Measurements from ENCODE around the gene ZNF3. TPM values are rescaled to one million over a fixed set of nuclear protein-coding genes. Genes with fewer than 3 reads are reported as not detected.

The ZNF3 gene
- total and polyA plus RNA-seq, 9 of the 15 experiments (the other 6 are each of a cell fraction or from before 2014, with no cell fraction given): 30.0 to 64.9 (median 51.5) TPM

DNA sequence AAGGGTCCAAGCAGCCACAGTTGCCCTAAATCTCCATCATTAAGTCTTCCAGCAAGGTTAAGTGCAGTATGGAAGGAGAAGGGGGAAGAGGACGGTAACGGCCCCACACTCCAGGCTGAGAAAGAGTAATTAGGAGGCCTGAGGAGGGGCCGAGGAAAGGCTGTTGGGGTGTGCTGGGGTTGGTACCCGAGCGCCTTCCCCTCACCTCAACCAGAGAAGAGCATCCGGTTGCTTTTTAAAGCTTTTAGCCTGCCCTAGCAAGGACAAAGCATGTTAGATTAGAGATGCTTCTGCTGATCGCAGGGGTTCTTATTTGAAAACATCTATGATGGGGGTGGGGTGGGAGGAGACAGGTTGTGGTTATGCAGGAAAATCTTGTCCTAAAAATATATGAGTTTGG is 40.9 kb downstream of the ZNF3 start (continued):
- TF ChIP-seq, protein P1, sequence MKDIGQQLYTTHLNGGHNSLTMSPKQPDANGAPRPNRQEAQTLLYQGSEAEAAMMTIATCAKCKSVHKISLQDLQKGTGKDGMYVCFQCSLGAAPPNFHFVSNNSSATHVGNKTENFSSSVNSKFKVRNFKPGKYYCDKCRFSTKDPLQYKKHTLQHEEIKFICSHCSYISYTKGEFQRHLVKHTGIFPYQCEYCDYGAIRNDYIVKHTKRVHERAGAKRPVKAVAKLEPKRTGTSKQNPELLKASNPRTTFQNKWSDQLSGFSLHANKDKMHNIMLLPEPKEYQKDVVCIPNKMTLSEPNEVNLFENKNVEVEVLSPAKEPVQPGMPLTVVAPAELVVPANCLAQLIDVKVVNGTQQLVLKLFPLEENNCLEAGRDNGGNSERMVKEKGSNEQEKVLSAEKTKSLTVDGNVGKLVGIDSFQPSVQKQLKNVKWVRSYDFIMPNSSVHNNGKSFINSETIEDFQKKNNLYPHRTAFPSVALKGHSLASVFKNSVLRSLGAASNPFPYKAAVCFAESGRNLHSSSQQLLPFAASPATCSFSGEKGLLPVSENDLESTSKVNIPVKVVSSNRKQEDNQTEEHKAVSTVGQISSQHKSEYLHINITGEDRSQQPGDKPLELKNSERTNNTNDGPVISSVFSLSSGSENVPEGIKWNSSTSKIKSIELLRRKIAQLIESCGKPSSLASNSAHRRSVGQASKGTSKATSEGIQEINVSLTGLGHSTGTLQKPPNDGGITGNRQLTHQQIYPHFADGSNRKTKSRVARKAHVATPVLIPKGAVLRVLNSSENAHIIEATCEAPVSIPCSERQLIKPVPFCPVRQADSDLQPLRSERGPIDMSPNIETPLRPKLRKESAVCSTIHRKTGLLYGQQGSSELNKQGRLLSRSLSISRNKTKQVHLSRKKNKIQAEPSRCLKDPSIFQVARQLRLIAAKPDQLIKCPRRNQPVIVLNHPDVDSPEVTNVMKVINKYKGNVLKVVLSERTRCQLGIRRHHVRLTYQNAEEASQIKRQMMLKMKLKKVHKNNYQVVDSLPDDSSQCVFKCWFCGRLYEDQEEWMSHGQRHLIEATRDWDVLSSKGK (CRISPR knock-in tag; IDR thresholded peaks at IDR 0.05): no peak

DNA sequence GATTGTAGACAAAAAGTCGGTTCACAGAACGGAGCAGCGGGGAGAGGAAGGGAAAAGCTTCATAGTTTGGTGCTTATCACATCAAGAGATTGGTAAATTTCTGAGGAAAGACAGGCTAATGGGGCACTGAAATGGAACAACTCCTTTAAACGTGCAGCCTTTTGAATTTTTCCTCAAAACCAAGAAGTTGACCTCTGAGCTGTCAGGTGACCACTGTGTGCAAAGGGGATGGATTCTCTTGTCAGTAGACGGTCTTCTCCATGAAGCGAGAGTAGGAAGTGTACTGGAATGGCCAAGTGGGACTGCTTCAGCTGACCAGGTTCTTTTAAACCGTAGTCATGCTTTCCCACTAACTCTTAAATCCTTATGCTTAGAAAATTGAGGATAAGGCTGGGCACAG is 43.2 kb downstream of the ZNF3 start:
- DNase-seq (ENCODE audit: extremely low read depth in 1 of 4, low spot score in 3 of 4) (no peak), FAIRE-seq (no peak), ATAC-seq (no peak)
- Histone ChIP-seq H3K9me3 (replicated peaks; ENCODE audit: control insufficient read depth, insufficient read depth, low read depth, low read length) (no peaks in the 10 kb centered on the region; the same call in 1 of the 2 replicates), H3K4me2 (ENCODE audit: insufficient read depth, low read length) (no peak overlapping the region), H4K20me1 (replicated peaks; ENCODE audit: control insufficient read depth, insufficient read depth, low read length) (no peaks in the 10 kb centered on the region), H3K79me2 (ENCODE audit: control insufficient read depth, insufficient read depth, low read length) (no peaks in the 10 kb centered on the region), H3K4me3 (no peak overlapping the region), H2AFZ (ENCODE audit: low read depth, low read length) (no peak overlapping the region), H3K27ac (ENCODE audit: extremely low read depth, low read depth, low read length) (no peak overlapping the region), H3K36me3 (ENCODE audit: control insufficient read depth, insufficient read depth, low read length) (peaks cover 33% of the 10 kb centered on the region), H3K9ac (ENCODE audit: insufficient read depth in 1 of 2, low read depth in 2 of 2, low read length in 2 of 2) (no peak overlapping the region), H3K9me1 (ENCODE audit: control insufficient read depth, insufficient read depth, low read length) (no peaks in the 10 kb centered on the region), H3K27me3 (ENCODE audit: control insufficient read depth in 2 of 2, insufficient read depth in 2 of 2, low read length in 2 of 2) (no peaks in the 10 kb centered on the region), H3K4me1 (replicated peaks in 1 of 2; ENCODE audit: control insufficient read depth in 2 of 2, insufficient read depth in 2 of 2, low read length in 2 of 2) (no peaks in the 10 kb centered on the region; a peak in 1 of 5 replicates)
- POLR2A ChIA-PET: interaction anchor here (1.0 to 1.6 kb wide), 2 partner anchors 9 to 119 kb away, joined by 3 read pairs; partner anchors contain the start of gene TRIM4
- CTCF ChIA-PET (ENCODE audit: low intra/inter-chr PET ratio): no interaction called here
- in situ Hi-C loops (cut with MboI): no loop called here
- 85% methylated on average over 7 of the region's 7 CpGs for WGBS (ENCODE audit: insufficient coverage, low coverage, missing lambda C conversion rate)
- intact Hi-C loops (cut with micrococcal nuclease): no loop called here
- TSS peak; percentile 14 for BruUV-seq (replicated peaks)
- TF ChIP-seq ZKSCAN8 (CRISPR knock-in tag; IDR thresholded peaks at IDR 0.05) (no peak), ZNF140 (CRISPR knock-in tag; IDR thresholded peaks at IDR 0.05) (no peak), NR2F6 (CRISPR knock-in tag; IDR thresholded peaks at IDR 0.05) (no peak), CBFB (CRISPR knock-in tag; IDR thresholded peaks at IDR 0.05) (no peak), CREM (IDR thresholded peaks at IDR 0.05; ENCODE audit: low read depth) (no peak), RNF2 (IDR thresholded peaks at IDR 0.05) (no peak), ZNF436 (CRISPR knock-in tag; IDR thresholded peaks at IDR 0.05) (no peak), YBX1 (IDR thresholded peaks at IDR 0.05) (no peak), RCOR1 (IDR thresholded peaks at IDR 0.05; ENCODE audit: borderline replicate concordance in 1 of 2, low read depth in 2 of 2, low read length in 2 of 2) (no peak), ZNF24 (IDR thresholded peaks at IDR 0.05) (no peak), RREB1 (CRISPR knock-in tag; IDR thresholded peaks at IDR 0.05) (no peak), CBFA2T2 (conservative IDR thresholded peaks at IDR 0.05) (no peak), MAX (CRISPR knock-in tag; IDR thresholded peaks at IDR 0.05) (no peak)
